HCT116 (cell line): ENCODE data around the gene FGB. TPM values are rescaled to one million over a fixed set of nuclear protein-coding genes. Genes with fewer than 3 reads are reported as not detected.

Experiments
- ATAC-seq: fragments of 200-7000 bp; cut with Tn5 transposase; 2 replicates; pipeline ENCODE4 v1.9.1; 2020; ENCODE audit warnings: mild to moderate bottlenecking, moderate library complexity
- BruUV-seq: library from RNA; stranded (reverse); fragments of 400-500 nt; replicated peaks from 2 replicates; lab custom pipeline; 2021; lab: Mats Ljungman, UMichigan
- CTCF ChIA-PET: fragments of 300-600 bp; sonication (Branson Sonifier 250); formaldehyde crosslinking; loops from one replicate; lab custom pipeline; 2021; ENCODE audit warnings: antibody characterized with exemption; lab: Charles Lee
- POLR2A ChIA-PET: fragments of 300-600, 350-600 bp; sonication (Branson Sonifier 250); formaldehyde crosslinking; loops from one replicate; lab custom pipeline; 2021; ENCODE audit warnings: antibody characterized with exemption; lab: Charles Lee
- RAD21 ChIA-PET, 2 experiments: fragments of 300-600 bp; sonication (Branson Sonifier 250); formaldehyde crosslinking; loops; one replicate each; lab custom pipeline; 2023; ENCODE audit warnings: low total read pairs in 2 of 2; ENCODE audit not compliant: uncharacterized antibody in 2 of 2, unreplicated experiment in 2 of 2, low non-redundant PET in 1 of 2; lab: Charles Lee
- DNase-seq: peaks from one replicate; pipeline ENCODE4 v3.0.0-alpha.2; 2010; ENCODE audit warnings: low read depth, low spot score
- H2AFZ ChIP-seq: fragments of 200-600 bp; shearing (Covaris generic), sonication (generic); 2 replicates; pipeline ENCODE4 v1.6.1; 2017; ENCODE audit warnings: low read depth, mixed run types, mixed read lengths, antibody characterized with exemption, low read length; ENCODE audit not compliant: poor library complexity, severe bottlenecking
- H3K27ac ChIP-seq: 2 replicates; pipeline ENCODE4 v1.5.1; 2012; ENCODE audit warnings: low read depth, low read length
- H3K27me3 ChIP-seq: fragments of 200-600 bp; sonication (generic); 2 replicates; pipeline ENCODE4 v1.6.1; 2016; ENCODE audit warnings: mixed run types, low read length, mixed read lengths; ENCODE audit not compliant: insufficient read depth
- H3K36me3 ChIP-seq, 2 experiments: fragments of 200-500 bp in 1 of 2; fragments of 200-600 bp in 1 of 2; sonication (Bioruptor generic) in 1 of 2; sonication (generic) in 1 of 2; 2 replicates each; pipeline versions ENCODE4 v1.5.1 to v1.6.1; 2014 to 2016; ENCODE audit warnings: low read length in 2 of 2, inconsistent platforms in 1 of 2, mixed read lengths in 1 of 2, mixed run types in 1 of 2; ENCODE audit not compliant: insufficient read depth in 2 of 2, control insufficient read depth in 1 of 2
- H3K4me1 ChIP-seq, 2 experiments: fragments of 200-600 bp in 1 of 2; sonication (generic) in 1 of 2; 2 replicates each; pipeline versions ENCODE4 v1.5.1 to v1.6.1; 2012 to 2017; ENCODE audit warnings: low read length in 2 of 2, inconsistent platforms in 1 of 2, mild to moderate bottlenecking in 1 of 2, mixed read lengths in 1 of 2, mixed run types in 1 of 2, moderate library complexity in 1 of 2; ENCODE audit not compliant: insufficient read depth in 2 of 2, control insufficient read depth in 1 of 2
- H3K4me2 ChIP-seq: fragments of 200-600 bp; sonication (generic); 2 replicates; pipeline ENCODE4 v1.6.1; 2017; ENCODE audit warnings: mixed run types, low read length, mixed read lengths
- H3K4me3 ChIP-seq, 2 experiments: fragments of 200-600 bp in 1 of 2; sonication (generic) in 1 of 2; replicated peaks in 1 of 2; 2 replicates each; pipeline ENCODE4 v1.5.1; 2011 to 2016; ENCODE audit warnings: low read length in 2 of 2, control low read depth in 1 of 2, low read depth in 1 of 2, mild to moderate bottlenecking in 1 of 2, mixed read lengths in 1 of 2, mixed run types in 1 of 2
- H3K79me2 ChIP-seq: fragments of 200-600 bp; sonication (generic); 2 replicates; pipeline ENCODE4 v1.6.1; 2017; ENCODE audit warnings: mild to moderate bottlenecking, mixed run types, low read length, moderate library complexity, mixed read lengths; ENCODE audit not compliant: insufficient read depth
- H3K9ac ChIP-seq: fragments of 200-600 bp; sonication (generic); 2 replicates; pipeline ENCODE4 v1.6.1; 2016; ENCODE audit warnings: low read length, mixed read lengths
- H3K9me2 ChIP-seq: fragments of 200-600 bp; sonication (generic), shearing (Covaris generic); 2 replicates; pipeline ENCODE4 v1.6.1; 2017; ENCODE audit warnings: mixed run types, mild to moderate bottlenecking, moderate library complexity; ENCODE audit not compliant: insufficient read depth
- H3K9me3 ChIP-seq, 2 experiments: fragments of 200-500 bp in 1 of 2; fragments of 200-600 bp in 1 of 2; sonication (Bioruptor generic) in 1 of 2; sonication (generic) in 1 of 2; 2 replicates each; pipeline ENCODE4 v1.6.1; 2014 to 2017; ENCODE audit warnings: low read length in 2 of 2, mixed read lengths in 2 of 2, inconsistent platforms in 1 of 2, low read depth in 1 of 2, mild to moderate bottlenecking in 1 of 2, mixed run types in 1 of 2, moderate library complexity in 1 of 2; ENCODE audit not compliant: control insufficient read depth in 1 of 2, insufficient read depth in 1 of 2
- H4K20me1 ChIP-seq: fragments of 200-600 bp; sonication (generic), shearing (Covaris generic); 2 replicates; pipeline ENCODE4 v1.6.1; 2017; ENCODE audit warnings: mixed run types, mild to moderate bottlenecking, moderate library complexity; ENCODE audit not compliant: insufficient read depth
- CEBPB ChIP-seq: IDR thresholded peaks from 2 replicates; pipeline ENCODE4 v1.6.1; 2012; ENCODE audit warnings: low read depth
- EGR1 ChIP-seq: IDR thresholded peaks from 2 replicates; pipeline ENCODE4 v1.6.1; 2012; ENCODE audit warnings: low read depth
- EZH2phosphoT487 ChIP-seq: fragments of 200-600 bp; IDR thresholded peaks from 2 replicates; pipeline ENCODE4 v1.6.1; 2018; ENCODE audit warnings: antibody characterized with exemption, borderline replicate concordance
- FOSL1 ChIP-seq: IDR thresholded peaks from 2 replicates; pipeline ENCODE4 v1.6.1; 2012; ENCODE audit warnings: low read depth
- POLR2A ChIP-seq: IDR thresholded peaks from 2 replicates; pipeline ENCODE4 v1.7.0; 2011; ENCODE audit warnings: borderline replicate concordance; ENCODE audit not compliant: insufficient read depth, insufficient read length; ENCODE audit errors: extremely low read depth
- RAD21 ChIP-seq: IDR thresholded peaks from 2 replicates; pipeline ENCODE4 v1.6.1; 2012; ENCODE audit warnings: low read depth, mild to moderate bottlenecking
- SIN3A ChIP-seq: IDR thresholded peaks from 2 replicates; pipeline ENCODE4 v1.6.1; 2012; ENCODE audit warnings: low read depth
- SP1 ChIP-seq: IDR thresholded peaks from 2 replicates; pipeline ENCODE4 v1.6.1; 2012; ENCODE audit warnings: low read depth
- SRF ChIP-seq: IDR thresholded peaks from 2 replicates; pipeline ENCODE4 v1.6.1; 2012; ENCODE audit warnings: low read depth
- TCF7L2 ChIP-seq: IDR thresholded peaks from 2 replicates; pipeline ENCODE4 v1.7.0; 2011; ENCODE audit warnings: borderline replicate concordance, inconsistent platforms; ENCODE audit not compliant: insufficient read depth, insufficient read length; ENCODE audit errors: extremely low read depth
- ZFX ChIP-seq: fragments of 450-650 bp; IDR thresholded peaks from 2 replicates; pipeline ENCODE4 v1.6.1; 2017
- ZNF274 ChIP-seq: fragments of 200-500 bp; sonication (Bioruptor generic); IDR thresholded peaks from 2 replicates; pipeline ENCODE4 v1.6.1; 2014; ENCODE audit warnings: mild to moderate bottlenecking, low read depth, low read length, inconsistent platforms
- intact Hi-C: fragments of 100-400 bp; cut with micrococcal nuclease; formaldehyde crosslinking; loops from 2 replicates; pipeline ENCODE4 v1.10.0; 2022
- total RNA-seq: library from RNA; stranded (reverse); gene quantifications from one replicate; pipeline ENCODE4 v1.2.1, GENCODE V29; 2021; ENCODE audit not compliant: unreplicated experiment
- TF ChIP-seq, protein P1 (sequence below): IDR thresholded peaks from 2 replicates; pipeline ENCODE4 v1.6.1; 2012; ENCODE audit warnings: low read depth

Gene FGB
- total RNA-seq, 1 experiment from 2014 or later: 2.0 TPM

- TF ChIP-seq CEBPB: no peak
- no peak for TF ChIP-seq EZH2phosphoT487
- no peak for TF ChIP-seq SP1
- no peak for TF ChIP-seq RAD21
- TF ChIP-seq EGR1: no peak
- no peak for TF ChIP-seq SIN3A
- TF ChIP-seq, all 23 proteins: peak for 0
- H3K4me1 ChIP-seq: no peaks in the 10 kb centered on the region
Measured at GRCh38 chr4:154583677-154584076, 20.9 kb downstream of the FGB start.

GRCh38 chr4:154584259-154584658 is 21.4 kb downstream of the FGB start:
- intact Hi-C loops: no loop called here
- no peaks in the 10 kb centered on the region for H3K4me1 ChIP-seq
- no peaks in the 10 kb centered on the region for H3K27me3 ChIP-seq
- no peak overlapping the region for H3K27ac ChIP-seq
- RAD21 ChIA-PET: no interaction called here
- H3K9me3 ChIP-seq: no peaks in the 10 kb centered on the region
- H2AFZ ChIP-seq: no peak overlapping the region
- ATAC-seq (no peak), DNase-seq (no peak)
- no peak overlapping the region for H3K4me2 ChIP-seq
- no peaks in the 10 kb centered on the region for H3K9me2 ChIP-seq
- H3K9ac ChIP-seq: no peak overlapping the region
- CTCF ChIA-PET: no interaction called here
- no peaks in the 10 kb centered on the region for H3K36me3 ChIP-seq
- no peaks in the 10 kb centered on the region for H3K79me2 ChIP-seq
- no TSS peak for BruUV-seq
- TF ChIP-seq POLR2A (no peak), EGR1 (no peak), ZFX (no peak), EZH2phosphoT487 (no peak), FOSL1 (no peak), RAD21 (no peak), TCF7L2 (no peak), ZNF274 (no peak), SP1 (no peak), SRF (no peak)
- TF ChIP-seq, protein P1, sequence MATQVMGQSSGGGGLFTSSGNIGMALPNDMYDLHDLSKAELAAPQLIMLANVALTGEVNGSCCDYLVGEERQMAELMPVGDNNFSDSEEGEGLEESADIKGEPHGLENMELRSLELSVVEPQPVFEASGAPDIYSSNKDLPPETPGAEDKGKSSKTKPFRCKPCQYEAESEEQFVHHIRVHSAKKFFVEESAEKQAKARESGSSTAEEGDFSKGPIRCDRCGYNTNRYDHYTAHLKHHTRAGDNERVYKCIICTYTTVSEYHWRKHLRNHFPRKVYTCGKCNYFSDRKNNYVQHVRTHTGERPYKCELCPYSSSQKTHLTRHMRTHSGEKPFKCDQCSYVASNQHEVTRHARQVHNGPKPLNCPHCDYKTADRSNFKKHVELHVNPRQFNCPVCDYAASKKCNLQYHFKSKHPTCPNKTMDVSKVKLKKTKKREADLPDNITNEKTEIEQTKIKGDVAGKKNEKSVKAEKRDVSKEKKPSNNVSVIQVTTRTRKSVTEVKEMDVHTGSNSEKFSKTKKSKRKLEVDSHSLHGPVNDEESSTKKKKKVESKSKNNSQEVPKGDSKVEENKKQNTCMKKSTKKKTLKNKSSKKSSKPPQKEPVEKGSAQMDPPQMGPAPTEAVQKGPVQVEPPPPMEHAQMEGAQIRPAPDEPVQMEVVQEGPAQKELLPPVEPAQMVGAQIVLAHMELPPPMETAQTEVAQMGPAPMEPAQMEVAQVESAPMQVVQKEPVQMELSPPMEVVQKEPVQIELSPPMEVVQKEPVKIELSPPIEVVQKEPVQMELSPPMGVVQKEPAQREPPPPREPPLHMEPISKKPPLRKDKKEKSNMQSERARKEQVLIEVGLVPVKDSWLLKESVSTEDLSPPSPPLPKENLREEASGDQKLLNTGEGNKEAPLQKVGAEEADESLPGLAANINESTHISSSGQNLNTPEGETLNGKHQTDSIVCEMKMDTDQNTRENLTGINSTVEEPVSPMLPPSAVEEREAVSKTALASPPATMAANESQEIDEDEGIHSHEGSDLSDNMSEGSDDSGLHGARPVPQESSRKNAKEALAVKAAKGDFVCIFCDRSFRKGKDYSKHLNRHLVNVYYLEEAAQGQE: no peak
- POLR2A ChIA-PET: no interaction called here
- H4K20me1 ChIP-seq: no peaks in the 10 kb centered on the region
- H3K4me3 ChIP-seq: no peak overlapping the region

More at GRCh38 chr4:154583677-154584076, 20.9 kb downstream of the FGB start:
- Histone ChIP-seq H4K20me1 (no peaks in the 10 kb centered on the region), H3K9ac (no peak overlapping the region), H3K27ac (no peak overlapping the region), H3K4me2 (no peak overlapping the region), H3K9me3 (no peaks in the 10 kb centered on the region), H3K4me3 (no peak overlapping the region), H3K9me2 (no peaks in the 10 kb centered on the region), H3K79me2 (no peaks in the 10 kb centered on the region), H3K36me3 (no peaks in the 10 kb centered on the region), H3K27me3 (no peaks in the 10 kb centered on the region), H2AFZ (no peak overlapping the region)
- intact Hi-C loops: no loop called here
- BruUV-seq: no TSS peak
- no peak for ATAC-seq
- ChIA-PET RAD21 (no interaction called here), CTCF (no interaction called here), POLR2A (no interaction called here)
- no peak for DNase-seq
